RWPE2 (cell line): ENCODE results near the gene PTCD3.

Experiments used
- ATAC-seq: fragments of 200-7000 bp; cut with Tn5 transposase; 3 replicates; pipeline ENCODE4 v1.9.1; 2021; ENCODE audit warnings: low read depth
- DNase-seq: peaks from one replicate; pipeline ENCODE4 v3.0.0-alpha.2; 2020; ENCODE audit warnings: low spot score
- H3K27ac ChIP-seq: fragments of 450-650 bp; 2 replicates; pipeline ENCODE4 v1.5.1; 2017; ENCODE audit warnings: mild to moderate bottlenecking; ENCODE audit not compliant: poor library complexity, severe bottlenecking
- H3K27me3 ChIP-seq: fragments of 250-450 bp; sonication (Bioruptor Pico); 2 replicates; pipeline ENCODE4 v1.5.1; 2021; ENCODE audit warnings: mild to moderate bottlenecking, moderate library complexity; ENCODE audit not compliant: insufficient read depth, poor library complexity, severe bottlenecking
- H3K36me3 ChIP-seq: fragments of 250-450 bp; sonication (Bioruptor Pico); 2 replicates; pipeline ENCODE4 v1.5.1; 2020; ENCODE audit warnings: low read depth, mild to moderate bottlenecking, moderate library complexity
- H3K4me1 ChIP-seq: fragments of 250-450 bp; sonication (Bioruptor Pico); 2 replicates; pipeline ENCODE4 v1.5.1; 2021; ENCODE audit warnings: mild to moderate bottlenecking, moderate library complexity; ENCODE audit not compliant: insufficient read depth, poor library complexity, severe bottlenecking
- H3K4me3 ChIP-seq: fragments of 250-450 bp; sonication (Bioruptor Pico); 2 replicates; pipeline ENCODE4 v1.5.1; 2021; ENCODE audit warnings: mild to moderate bottlenecking, moderate library complexity; ENCODE audit not compliant: severe bottlenecking
- H3K9me3 ChIP-seq: fragments of 250-450 bp; sonication (Bioruptor Pico); 2 replicates; pipeline ENCODE4 v1.5.1; 2021; ENCODE audit warnings: mild to moderate bottlenecking, moderate library complexity; ENCODE audit not compliant: severe bottlenecking
- CTCF ChIP-seq: fragments of 450-650 bp; IDR thresholded peaks from one replicate; pipeline ENCODE4 v1.5.1; 2017; ENCODE audit warnings: mild to moderate bottlenecking, moderate library complexity; ENCODE audit not compliant: poor library complexity, severe bottlenecking

PTCD3 gene

GRCh38 chr2:86140969-86141392 is 34.9 kb downstream of the PTCD3 start:
- Histone ChIP-seq H3K9me3 (no peaks in the 10 kb centered on the region), H3K27ac (no peak overlapping the region), H3K4me1 (no peaks in the 10 kb centered on the region), H3K4me3 (no peak overlapping the region), H3K36me3 (peaks cover 87% of the 10 kb centered on the region), H3K27me3 (no peaks in the 10 kb centered on the region)
- no peak for DNase-seq
- ATAC-seq = no peak
- no peak for TF ChIP-seq CTCF

GRCh38 chr2:86142436-86143257 is 36.6 kb downstream of the PTCD3 start:
- H3K9me3 ChIP-seq = no peaks in the 10 kb centered on the region
- TF ChIP-seq CTCF = no peak
- no peak overlapping the region for H3K27ac ChIP-seq
- no peak overlapping the region for H3K4me3 ChIP-seq
- H3K4me1 ChIP-seq = no peaks in the 10 kb centered on the region
- peaks cover 87% of the 10 kb centered on the region for H3K36me3 ChIP-seq
- ATAC-seq (no peak), DNase-seq (no peak)
- H3K27me3 ChIP-seq = no peaks in the 10 kb centered on the region

- no peak for TF ChIP-seq CTCF
- H3K36me3 ChIP-seq = peaks cover 87% of the 10 kb centered on the region
- H3K9me3 ChIP-seq = no peaks in the 10 kb centered on the region
- H3K27ac ChIP-seq = no peak overlapping the region
- H3K4me1 ChIP-seq = no peaks in the 10 kb centered on the region
- no peak for DNase-seq
- H3K4me3 ChIP-seq = no peak overlapping the region
- no peaks in the 10 kb centered on the region for H3K27me3 ChIP-seq
- ATAC-seq = no peak
These were observed 37.3 kb downstream of the PTCD3 start for GRCh38 chr2:86143307-86143706.

- DNase-seq (no peak), ATAC-seq (no peak; the same call in 2 of the 3 replicates)
- Histone ChIP-seq H3K36me3 (peaks cover 87% of the 10 kb centered on the region), H3K4me3 (no peak overlapping the region), H3K27ac (no peak overlapping the region), H3K4me1 (no peaks in the 10 kb centered on the region), H3K27me3 (no peaks in the 10 kb centered on the region), H3K9me3 (no peaks in the 10 kb centered on the region)
- TF ChIP-seq CTCF = no peak
These were observed 38.1 kb downstream of the PTCD3 start for GRCh38 chr2:86143926-86144685.
